GM13977 (cell line): ENCODE results near the gene CLDN12.
"Not testable (repeated sequence)": the region's sequence is repeated elsewhere in the genome, so short reads cannot be mapped to it uniquely, and the experiment has no call there.

ENCODE experiments used
- DNase-seq: peaks from one replicate; pipeline ENCODE4 v3.0.0; 2012; ENCODE audit warnings: low spot score
- in situ Hi-C: fragments of 300-500 bp; cut with MboI; formaldehyde crosslinking; loops from one replicate; pipeline ENCODE4 v1.12.0; 2022; ENCODE audit warnings: low sequenced_read_pairs, low pct_unique_long_range_greater_than_20kb, mixed read lengths, inconsistent platforms; ENCODE audit not compliant: unreplicated experiment
- TF ChIP-seq, protein P1 (sequence below): IDR thresholded peaks from 2 replicates; pipeline ENCODE4 v1.5.1; 2012; ENCODE audit warnings: mild to moderate bottlenecking, control low read depth; ENCODE audit not compliant: insufficient read depth; ENCODE audit errors: extremely low read depth, missing control alignments

Gene CLDN12

DNA sequence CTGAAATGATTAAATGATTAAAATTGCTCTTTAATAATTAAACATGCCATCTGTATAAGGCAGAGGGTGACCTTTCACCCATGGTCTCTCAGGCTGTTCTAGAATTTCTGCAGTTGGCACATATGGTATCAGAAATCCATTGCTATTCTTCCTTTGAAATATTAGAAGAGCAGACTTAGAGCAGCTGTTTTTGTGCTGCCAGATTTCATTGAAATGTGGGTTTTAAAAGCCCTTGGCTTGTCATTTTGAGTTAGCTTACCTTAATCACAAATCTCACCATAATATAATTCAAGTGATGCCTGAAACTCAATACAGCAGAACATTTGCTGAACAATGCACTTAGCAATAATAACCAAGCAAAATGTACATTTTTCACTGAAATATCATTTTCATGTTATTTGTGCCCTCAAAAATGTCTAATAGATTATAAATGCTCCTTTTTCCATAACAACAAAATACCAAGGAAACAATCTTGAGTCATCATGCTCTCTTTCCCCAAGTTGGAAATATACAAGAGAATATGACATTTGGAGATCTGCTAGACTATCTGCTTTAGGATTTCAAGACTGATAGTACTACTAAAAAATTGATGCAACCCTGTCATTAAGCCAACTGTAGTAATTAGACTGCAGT lies 50.1 kb downstream of the CLDN12 start:
- TF ChIP-seq, protein P1, sequence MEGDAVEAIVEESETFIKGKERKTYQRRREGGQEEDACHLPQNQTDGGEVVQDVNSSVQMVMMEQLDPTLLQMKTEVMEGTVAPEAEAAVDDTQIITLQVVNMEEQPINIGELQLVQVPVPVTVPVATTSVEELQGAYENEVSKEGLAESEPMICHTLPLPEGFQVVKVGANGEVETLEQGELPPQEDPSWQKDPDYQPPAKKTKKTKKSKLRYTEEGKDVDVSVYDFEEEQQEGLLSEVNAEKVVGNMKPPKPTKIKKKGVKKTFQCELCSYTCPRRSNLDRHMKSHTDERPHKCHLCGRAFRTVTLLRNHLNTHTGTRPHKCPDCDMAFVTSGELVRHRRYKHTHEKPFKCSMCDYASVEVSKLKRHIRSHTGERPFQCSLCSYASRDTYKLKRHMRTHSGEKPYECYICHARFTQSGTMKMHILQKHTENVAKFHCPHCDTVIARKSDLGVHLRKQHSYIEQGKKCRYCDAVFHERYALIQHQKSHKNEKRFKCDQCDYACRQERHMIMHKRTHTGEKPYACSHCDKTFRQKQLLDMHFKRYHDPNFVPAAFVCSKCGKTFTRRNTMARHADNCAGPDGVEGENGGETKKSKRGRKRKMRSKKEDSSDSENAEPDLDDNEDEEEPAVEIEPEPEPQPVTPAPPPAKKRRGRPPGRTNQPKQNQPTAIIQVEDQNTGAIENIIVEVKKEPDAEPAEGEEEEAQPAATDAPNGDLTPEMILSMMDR = no peak
- no peak for DNase-seq
- in situ Hi-C loops = loop anchor here (25.0 kb wide), 1 partner anchor 584 kb away; no protein-coding TSS in a partner anchor

DNA sequence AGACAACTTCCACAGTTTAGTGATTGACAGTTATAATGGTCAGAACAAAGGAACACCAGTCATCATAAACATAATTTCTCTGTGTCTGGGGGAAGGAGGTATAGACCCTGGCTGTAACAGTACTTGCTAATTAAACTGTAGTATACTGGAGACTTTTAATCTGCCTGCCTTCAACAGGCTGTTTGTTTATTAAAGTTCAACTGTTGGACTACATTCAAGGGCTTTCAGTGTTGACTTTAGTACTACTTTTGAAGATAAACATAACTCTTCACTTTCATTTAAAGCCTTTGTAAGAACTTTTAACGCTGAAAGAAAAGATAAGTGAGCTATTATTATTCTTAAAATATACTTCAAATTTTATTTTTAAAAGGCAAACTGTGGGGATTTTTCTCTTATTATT lies 50.7 kb downstream of the CLDN12 start:
- in situ Hi-C loops = loop anchor here (25.0 kb wide), 1 partner anchor 583 kb away; no protein-coding TSS in a partner anchor
- DNase-seq = no peak
- TF ChIP-seq, protein P1 = no peak

- in situ Hi-C loops = loop anchor here (25.0 kb wide), 1 partner anchor 582 kb away; no protein-coding TSS in a partner anchor
- TF ChIP-seq, protein P1 = peak; percentile 76
- peak; percentile 54 for DNase-seq
Measured at GRCh38 chr7:90455163-90456030, 52.1 kb downstream of the CLDN12 start.

- in situ Hi-C loops = loop anchor here (25.0 kb wide), 1 partner anchor 579 kb away; no protein-coding TSS in a partner anchor
- TF ChIP-seq, protein P1 = no peak
- DNase-seq = no peak
Measured at GRCh38 chr7:90458104-90458503, 54.8 kb downstream of the CLDN12 start.

DNA sequence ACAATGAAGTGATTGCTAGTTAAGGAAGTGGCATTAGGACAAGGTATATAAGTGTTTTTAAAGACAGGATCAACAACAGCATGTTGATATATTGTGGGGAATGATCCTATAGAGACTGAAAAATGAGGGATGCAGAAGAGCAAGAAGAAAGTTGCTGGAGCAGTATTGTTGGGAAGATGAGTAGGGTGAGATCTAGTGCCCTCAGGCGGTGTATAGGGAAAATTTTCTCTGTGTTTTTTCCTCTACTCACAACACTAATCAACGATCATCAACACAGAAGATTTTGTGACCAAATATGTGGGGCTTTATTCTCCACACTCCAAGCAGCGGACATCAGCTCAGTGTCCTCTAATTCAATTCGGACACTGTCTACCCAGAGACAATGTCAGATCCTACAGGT lies 56.6 kb downstream of the CLDN12 start:
- TF ChIP-seq, protein P1 = no peak
- no peak for DNase-seq
- in situ Hi-C loops = loop anchor here (25.0 kb wide), 1 partner anchor 577 kb away; no protein-coding TSS in a partner anchor

DNA sequence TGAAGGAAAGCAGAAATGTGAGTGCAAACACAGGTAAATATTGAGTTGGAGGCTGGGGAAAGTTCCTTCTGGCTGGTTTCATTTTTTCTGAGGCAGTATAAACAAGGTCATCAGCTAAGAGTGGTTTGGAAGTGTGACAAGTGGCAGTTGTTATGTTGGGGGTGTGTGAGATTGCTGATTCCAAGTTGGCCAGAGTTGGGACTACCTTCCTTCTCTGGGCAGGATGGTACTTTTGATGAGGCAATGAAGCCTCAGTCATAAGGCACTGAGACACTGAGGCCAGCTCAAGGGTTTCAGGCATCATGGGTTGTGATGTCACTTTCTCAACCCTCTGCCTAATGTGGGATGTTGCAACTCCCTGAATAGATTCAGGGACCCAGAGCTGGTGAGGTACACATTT lies 58.0 kb downstream of the CLDN12 start:
- TF ChIP-seq, protein P1 = no peak
- no peak for DNase-seq
- in situ Hi-C loops = loop anchor here (25.0 kb wide), 1 partner anchor 576 kb away; no protein-coding TSS in a partner anchor

- in situ Hi-C loops = loop anchor here (25.0 kb wide), 1 partner anchor 574 kb away; no protein-coding TSS in a partner anchor
- DNase-seq = not testable (repeated sequence)
Measured at GRCh38 chr7:90463151-90463628, 59.9 kb downstream of the CLDN12 start.
